PC-9 (cell line): Measurements from ENCODE around the gene KHK. TPM values are rescaled to one million over a fixed set of nuclear protein-coding genes. Genes with fewer than 3 reads are reported as not detected.

ENCODE experiments used
- BruUV-seq: library from RNA; stranded (reverse); fragments of 400-500 nt; replicated peaks from 2 replicates; lab custom pipeline; 2021; lab: Mats Ljungman, UMichigan
- CTCF ChIA-PET: fragments of 300-600 bp; sonication (Branson Sonifier 250); formaldehyde crosslinking; loops from one replicate; lab custom pipeline; 2022; ENCODE audit warnings: antibody characterized with exemption; lab: Charles Lee
- POLR2A ChIA-PET: fragments of 300-600 bp; sonication (Branson Sonifier 250); formaldehyde crosslinking; loops from one replicate; lab custom pipeline; 2022; ENCODE audit warnings: antibody characterized with exemption; ENCODE audit not compliant: unreplicated experiment; lab: Charles Lee
- DNase-seq, 2 experiments: peaks; one replicate each; pipeline versions ENCODE4 v3.0.0 to v3.0.0-alpha.2; 2015 to 2022; ENCODE audit warnings: mixed read lengths in 1 of 2
- H2AFZ ChIP-seq: fragments of 200-600 bp; sonication (generic); 2 replicates; pipeline ENCODE4 v1.8.1; 2017; ENCODE audit warnings: antibody characterized with exemption
- H3F3A ChIP-seq: fragments of 200-600 bp; sonication (generic); 2 replicates; pipeline ENCODE4 v1.8.1; 2017; ENCODE audit warnings: antibody characterized with exemption, mild to moderate bottlenecking, low read depth; ENCODE audit not compliant: insufficient read depth
- H3K27ac ChIP-seq: fragments of 200-600 bp; sonication (generic); 2 replicates; pipeline ENCODE4 v1.6.1; 2016; ENCODE audit warnings: mixed run types
- H3K27me3 ChIP-seq: fragments of 200-600 bp; sonication (generic); 2 replicates; pipeline ENCODE4 v1.6.1; 2016; ENCODE audit warnings: low read depth, mixed run types; ENCODE audit not compliant: insufficient read depth
- H3K36me3 ChIP-seq: fragments of 200-600 bp; sonication (generic); 2 replicates; pipeline ENCODE4 v1.6.1; 2016; ENCODE audit warnings: low read depth, mixed run types
- H3K4me1 ChIP-seq: fragments of 200-600 bp; sonication (generic); replicated peaks from 2 replicates; pipeline ENCODE4 v1.6.1; 2016; ENCODE audit warnings: mixed run types; ENCODE audit not compliant: insufficient read depth
- H3K4me2 ChIP-seq: fragments of 200-600 bp; sonication (generic); 2 replicates; pipeline ENCODE4 v1.6.1; 2017; ENCODE audit warnings: mixed run types
- H3K4me3 ChIP-seq: fragments of 200-600 bp; sonication (generic); 2 replicates; pipeline ENCODE4 v1.6.1; 2016; ENCODE audit warnings: mixed run types
- H3K79me2 ChIP-seq: fragments of 200-600 bp; sonication (generic); 2 replicates; pipeline ENCODE4 v1.6.1; 2017; ENCODE audit warnings: low read depth, mixed run types
- H3K9me2 ChIP-seq: fragments of 200-600 bp; sonication (generic); 2 replicates; pipeline ENCODE4 v1.8.1; 2017; ENCODE audit warnings: mild to moderate bottlenecking; ENCODE audit not compliant: insufficient read depth
- H3K9me3 ChIP-seq: fragments of 200-600 bp; sonication (generic); 2 replicates; pipeline ENCODE4 v1.8.1; 2016; ENCODE audit warnings: low read depth; ENCODE audit not compliant: insufficient read depth
- H4K20me1 ChIP-seq: fragments of 200-600 bp; sonication (generic); 2 replicates; pipeline ENCODE4 v1.8.1; 2017; ENCODE audit not compliant: insufficient read depth
- EZH2 ChIP-seq: fragments of 200-600 bp; sonication (generic); IDR thresholded peaks from 2 replicates; pipeline ENCODE4 v1.8.0; 2017; ENCODE audit warnings: antibody characterized with exemption, low read depth
- intact Hi-C: fragments of 100-400 bp; cut with micrococcal nuclease; formaldehyde crosslinking; loops from one replicate; pipeline ENCODE4 v1.10.0; 2022; ENCODE audit not compliant: unreplicated experiment
- total RNA-seq: library from RNA; stranded (reverse); gene quantifications from 2 replicates; pipeline ENCODE4 v1.2.3, GENCODE V29; 2021
- TF ChIP-seq, protein P1 (sequence below): fragments of 200-600 bp; sonication (generic); conservative IDR thresholded peaks from 2 replicates; pipeline ENCODE4 v1.6.1; 2017; ENCODE audit warnings: mixed run types, antibody characterized with exemption, mild to moderate bottlenecking, moderate library complexity

KHK gene
- total RNA-seq, 1 experiment from 2014 or later, result 4.4 TPM

DNA sequence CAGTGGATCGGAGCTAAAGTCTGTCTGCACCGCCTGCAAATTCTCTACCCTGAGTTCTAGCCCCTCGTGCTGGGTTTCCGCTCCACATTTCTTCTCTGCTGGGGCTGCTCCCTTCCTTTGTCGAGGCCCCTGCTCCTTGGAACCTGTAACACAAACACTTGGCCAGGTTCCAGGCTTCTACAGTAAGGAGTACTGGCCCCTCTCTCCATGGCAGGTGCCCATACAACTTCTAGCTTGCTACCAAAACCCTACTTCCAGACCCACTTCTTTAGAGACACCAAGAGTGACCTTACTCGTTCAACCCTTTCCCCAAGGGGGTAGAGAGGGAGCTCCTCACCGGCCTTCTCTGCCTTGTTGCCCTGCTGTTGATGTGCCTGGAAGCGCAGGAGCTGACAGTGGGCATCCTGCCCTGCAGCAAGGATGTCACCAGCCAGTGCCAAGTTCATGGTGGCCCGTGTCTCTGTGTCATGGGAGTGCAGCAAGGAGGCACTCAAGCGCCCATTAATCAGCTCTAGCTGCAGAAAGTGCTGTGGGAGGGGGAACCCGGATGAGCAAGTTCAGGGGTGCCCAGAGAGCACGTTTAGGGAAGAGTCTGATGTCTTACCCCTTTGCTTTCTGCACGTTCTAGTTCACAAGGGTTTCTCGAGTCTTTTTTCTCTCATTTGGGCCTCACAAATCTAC, 46.8 kb downstream of the KHK start:
- no peak for TF ChIP-seq EZH2
- TF ChIP-seq, protein P1, sequence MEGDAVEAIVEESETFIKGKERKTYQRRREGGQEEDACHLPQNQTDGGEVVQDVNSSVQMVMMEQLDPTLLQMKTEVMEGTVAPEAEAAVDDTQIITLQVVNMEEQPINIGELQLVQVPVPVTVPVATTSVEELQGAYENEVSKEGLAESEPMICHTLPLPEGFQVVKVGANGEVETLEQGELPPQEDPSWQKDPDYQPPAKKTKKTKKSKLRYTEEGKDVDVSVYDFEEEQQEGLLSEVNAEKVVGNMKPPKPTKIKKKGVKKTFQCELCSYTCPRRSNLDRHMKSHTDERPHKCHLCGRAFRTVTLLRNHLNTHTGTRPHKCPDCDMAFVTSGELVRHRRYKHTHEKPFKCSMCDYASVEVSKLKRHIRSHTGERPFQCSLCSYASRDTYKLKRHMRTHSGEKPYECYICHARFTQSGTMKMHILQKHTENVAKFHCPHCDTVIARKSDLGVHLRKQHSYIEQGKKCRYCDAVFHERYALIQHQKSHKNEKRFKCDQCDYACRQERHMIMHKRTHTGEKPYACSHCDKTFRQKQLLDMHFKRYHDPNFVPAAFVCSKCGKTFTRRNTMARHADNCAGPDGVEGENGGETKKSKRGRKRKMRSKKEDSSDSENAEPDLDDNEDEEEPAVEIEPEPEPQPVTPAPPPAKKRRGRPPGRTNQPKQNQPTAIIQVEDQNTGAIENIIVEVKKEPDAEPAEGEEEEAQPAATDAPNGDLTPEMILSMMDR, result no peak; the same call in 1 of the 2 replicates
- Histone ChIP-seq H3K36me3 (0 out of 2 replicates have a peak, but pooled peaks cover 8% of the 10 kb centered on the region), H3K4me2 (peak overlapping the region; percentile 89), H3K27ac (no peak overlapping the region), H3K4me3 (peak overlapping the region; percentile 83), H3F3A (peaks cover 10% of the 10 kb centered on the region; the same call in 1 of the 2 replicates), H2AFZ (no peak overlapping the region), H3K79me2 (peaks cover 19% of the 10 kb centered on the region), H3K9me3 (no peaks in the 10 kb centered on the region), H3K4me1 (peaks cover 10% of the 10 kb centered on the region), H4K20me1 (peaks cover 7% of the 10 kb centered on the region; the same call in 1 of the 2 replicates), H3K9me2 (no peaks in the 10 kb centered on the region), H3K27me3 (no peaks in the 10 kb centered on the region)
- POLR2A ChIA-PET, result no interaction called here
- TSS peak; percentile 66 for BruUV-seq
- no peak for DNase-seq
- CTCF ChIA-PET, result interaction anchor here (0.6 to 1.2 kb wide), 2 partner anchors 58 to 221 kb away, joined by 3 read pairs; no protein-coding TSS in a partner anchor
- intact Hi-C loops, result loop anchor here (10.0 kb wide), 1 partner anchor 81 kb away; the partner anchor contains the start of genes ATRAID, CAD and SLC5A6

DNA sequence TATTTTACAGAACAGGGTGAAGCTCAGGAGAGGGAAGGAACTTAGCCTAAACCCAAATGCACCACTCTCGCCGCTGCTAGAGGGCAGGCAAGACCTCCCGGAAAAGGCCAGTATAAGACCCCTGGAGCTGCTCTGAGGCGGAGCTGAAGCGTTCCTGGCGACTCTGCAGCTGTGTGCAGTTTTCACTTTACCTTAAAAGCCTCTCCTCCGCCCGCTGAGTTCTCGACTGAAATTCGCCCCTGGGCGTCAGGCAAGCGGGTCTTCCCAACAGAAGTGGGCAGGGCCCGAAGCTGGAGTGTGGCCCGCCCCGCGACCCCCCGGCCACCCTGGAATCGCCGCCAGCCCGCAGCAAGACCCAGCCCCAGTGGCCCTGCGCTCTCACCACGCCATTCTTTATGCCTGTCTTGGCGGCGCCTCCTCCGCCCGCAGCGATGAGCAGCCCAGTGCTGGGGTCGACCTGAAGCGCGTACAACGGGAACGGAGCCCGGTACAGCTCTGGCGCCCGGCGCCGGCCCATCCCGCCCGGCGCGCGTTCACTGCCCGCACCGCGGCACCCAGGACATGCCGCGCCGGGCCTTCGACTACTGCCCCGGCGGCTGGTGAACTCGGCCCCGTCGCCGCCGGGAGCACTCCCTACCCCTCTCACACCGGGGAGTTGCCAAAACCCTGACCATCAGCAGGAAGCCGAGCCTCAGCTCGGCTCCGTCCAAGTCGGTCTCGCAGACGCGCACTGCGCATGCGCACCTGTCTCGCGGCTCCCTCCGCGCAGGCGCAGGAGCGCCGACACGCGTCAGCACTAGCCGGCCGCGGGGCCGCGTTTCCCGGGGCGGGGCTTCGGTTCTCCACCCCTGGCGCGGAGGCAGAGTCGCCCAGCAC, 47.6 kb downstream of the KHK start, which contains the start of gene PREB:
Gene PREB, minus strand, starts transcription at position 732 of the 876 bp plus-strand sequence. Its CDS starts 215 bp downstream, at position 517.
- Histone ChIP-seq H3K79me2 (peaks cover 19% of the 10 kb centered on the region), H3K9me2 (no peaks in the 10 kb centered on the region), H3K4me3 (peak within 1 kb of the TSS; percentile 83), H4K20me1 (peaks cover 7% of the 10 kb centered on the region; the same call in 1 of the 2 replicates), H3K27ac (peak within 1 kb of the TSS; percentile 12; the same call in 1 of the 2 replicates), H3F3A (peaks cover 10% of the 10 kb centered on the region; the same call in 1 of the 2 replicates), H3K4me1 (peaks cover 10% of the 10 kb centered on the region), H3K27me3 (no peaks in the 10 kb centered on the region), H3K9me3 (no peaks in the 10 kb centered on the region), H2AFZ (peak within 1 kb of the TSS; percentile 94), H3K4me2 (peak within 1 kb of the TSS; percentile 89), H3K36me3 (0 out of 2 replicates have a peak, but pooled peaks cover 8% of the 10 kb centered on the region)
- TF ChIP-seq EZH2, result no peak
- TF ChIP-seq, protein P1, result no peak; the same call in 1 of the 2 replicates
- intact Hi-C loops, result loop anchor here (1.0 to 10.0 kb wide), 2 partner anchors 81 to 187 kb away; partner anchors contain the start of genes ATRAID, CAD and SLC5A6
- POLR2A ChIA-PET, result no interaction called here
- CTCF ChIA-PET, result interaction anchor here (0.6 to 1.2 kb wide), 3 partner anchors 57 to 335 kb away, joined by 3 to 4 read pairs (median 3); no protein-coding TSS in a partner anchor
- peak; percentile 88 to 99 for DNase-seq
- BruUV-seq, result no TSS peak
